Gastroesophageal sphincter (tissue), 3 donors: ENCODE data around the gene KRTAP10-8.

ENCODE experiments used
- CTCF ChIP-seq, 4 experiments: fragments of 200-600 bp in 2 of 4; fragments of 450-650 bp in 2 of 4; sonication (generic) in 1 of 4; IDR thresholded peaks; one replicate each; pipeline ENCODE4 v1.5.1; 2017 to 2019; ENCODE audit warnings: antibody characterized with exemption in 4 of 4, mild to moderate bottlenecking in 2 of 4, moderate library complexity in 2 of 4
- POLR2A ChIP-seq, 2 donors: fragments of 450-650 bp; IDR thresholded peaks; one replicate each; pipeline ENCODE4 v1.6.1; 2017; ENCODE audit warnings: antibody characterized with exemption in 2 of 2, mild to moderate bottlenecking in 2 of 2, moderate library complexity in 1 of 2

DNA sequence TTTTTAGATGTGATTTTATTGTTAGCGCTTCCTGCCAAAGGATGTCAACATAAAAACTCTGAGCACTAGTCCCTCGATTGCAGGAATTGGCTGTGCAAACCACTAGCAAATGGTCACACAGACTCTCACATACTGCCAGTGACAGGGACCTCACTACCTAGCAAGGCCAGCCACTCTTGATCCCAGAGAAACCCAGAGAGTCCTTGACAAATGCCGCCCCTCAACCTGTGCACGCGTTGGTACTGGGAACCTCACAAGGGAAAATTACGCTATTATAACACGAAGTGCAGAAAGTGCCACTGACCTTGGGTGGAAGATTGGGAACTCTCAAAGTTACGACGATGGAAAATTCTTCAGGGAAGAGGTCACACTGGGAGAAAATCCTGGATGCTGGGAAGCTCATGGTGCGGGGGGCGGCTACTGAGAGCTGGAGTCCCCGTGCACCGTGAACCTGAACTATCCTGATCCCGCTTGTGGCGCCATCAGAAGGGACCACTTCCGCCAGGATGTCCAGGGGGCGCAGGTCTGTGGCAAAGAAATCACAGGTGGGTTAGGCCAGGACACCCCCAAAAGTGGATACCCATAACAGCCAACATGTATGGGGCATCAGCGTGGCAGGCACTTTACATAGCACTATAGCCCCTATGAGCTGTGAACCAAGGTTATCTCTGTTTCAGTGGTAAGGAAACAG, 44.3 kb upstream of the KRTAP10-8 start:
- no peak for TF ChIP-seq CTCF (IDR thresholded peaks at IDR 0.05)
- no peak for TF ChIP-seq POLR2A (IDR thresholded peaks at IDR 0.05)
